ENCODE results near the gene PTPRN2. TPM values are rescaled to one million over a fixed set of nuclear protein-coding genes. Genes with fewer than 3 reads are reported as not detected.
"Not testable (repeated sequence)": the region's sequence is repeated elsewhere in the genome, so short reads cannot be mapped to it uniquely, and the experiment has no call there.

PTPRN2 gene
- total and polyA plus RNA-seq, 4 donors = 18.1 to 69.9 (median 50.4) TPM

GRCh38 chr7:158278745-158279320 lies 308.8 kb downstream of the PTPRN2 start:
- WGBS (ENCODE audit: insufficient coverage) = 80% methylated on average over 8 of the region's 9 CpGs
- no peak for DNase-seq (ENCODE audit: low read depth in 4 of 6, low spot score in 6 of 6)
- no peak overlapping the region for H3K4me3 ChIP-seq (ENCODE audit: low read depth, low read length)

GRCh38 chr7:158277219-158278141 lies 310.1 kb downstream of the PTPRN2 start:
- no peak for DNase-seq (ENCODE audit: low read depth in 4 of 6, low spot score in 6 of 6)
- 62% methylated on average over 23 of the region's 29 CpGs for WGBS (ENCODE audit: insufficient coverage)
- Histone ChIP-seq H3K36me3 (ENCODE audit: control insufficient read depth, insufficient read depth, low read length) (peaks cover 23% of the 10 kb centered on the region), H3K4me3 (ENCODE audit: low read depth, low read length) (no peak overlapping the region), H3K9me3 (ENCODE audit: control insufficient read depth, insufficient read depth, low read length) (no peaks in the 10 kb centered on the region), H3K4me1 (ENCODE audit: control insufficient read depth, insufficient read depth, low read length) (peaks cover 27% of the 10 kb centered on the region), H3K27me3 (ENCODE audit: control insufficient read depth, insufficient read depth, low read length) (no peaks in the 10 kb centered on the region), H3K27ac (ENCODE audit: low read depth, low read length) (no peak overlapping the region)

More at GRCh38 chr7:158278745-158279320, 308.8 kb downstream of the PTPRN2 start:
- no peaks in the 10 kb centered on the region for H3K9me3 ChIP-seq (ENCODE audit: control insufficient read depth, insufficient read depth, low read length)
- H3K27me3 ChIP-seq (ENCODE audit: control insufficient read depth, insufficient read depth, low read length) = no peaks in the 10 kb centered on the region
- peaks cover 35% of the 10 kb centered on the region for H3K4me1 ChIP-seq (ENCODE audit: control insufficient read depth, insufficient read depth, low read length)
- no peak overlapping the region for H3K27ac ChIP-seq (ENCODE audit: low read depth, low read length)
- peaks cover 21% of the 10 kb centered on the region for H3K36me3 ChIP-seq (ENCODE audit: control insufficient read depth, insufficient read depth, low read length)

- 78% methylated on average over 26 of the region's 34 CpGs for WGBS (ENCODE audit: insufficient coverage)
- no peaks in the 10 kb centered on the region for H3K9me3 ChIP-seq (ENCODE audit: control insufficient read depth, insufficient read depth, low read length)
- no peak for DNase-seq (ENCODE audit: low read depth in 4 of 6, low spot score in 6 of 6)
- no peak overlapping the region for H3K27ac ChIP-seq (ENCODE audit: low read depth, low read length)
- H3K4me3 ChIP-seq (ENCODE audit: low read depth, low read length) = no peak overlapping the region
- H3K36me3 ChIP-seq (ENCODE audit: control insufficient read depth, insufficient read depth, low read length) = peaks cover 19% of the 10 kb centered on the region
- no peaks in the 10 kb centered on the region for H3K27me3 ChIP-seq (ENCODE audit: control insufficient read depth, insufficient read depth, low read length)
- peaks cover 24% of the 10 kb centered on the region for H3K4me1 ChIP-seq (ENCODE audit: control insufficient read depth, insufficient read depth, low read length)
Observed at GRCh38 chr7:158276414-158277218, 311.0 kb downstream of the PTPRN2 start.

GRCh38 chr7:158275711-158276413 lies 311.8 kb downstream of the PTPRN2 start:
- no peak for DNase-seq (ENCODE audit: low read depth in 4 of 6, low spot score in 6 of 6)
- H3K4me1 ChIP-seq (ENCODE audit: control insufficient read depth, insufficient read depth, low read length) = peaks cover 24% of the 10 kb centered on the region
- no peaks in the 10 kb centered on the region for H3K9me3 ChIP-seq (ENCODE audit: control insufficient read depth, insufficient read depth, low read length)
- H3K4me3 ChIP-seq (ENCODE audit: low read depth, low read length) = no peak overlapping the region
- H3K27ac ChIP-seq (ENCODE audit: low read depth, low read length) = no peak overlapping the region
- no peaks in the 10 kb centered on the region for H3K27me3 ChIP-seq (ENCODE audit: control insufficient read depth, insufficient read depth, low read length)
- 85% methylated on average over 12 of the region's 22 CpGs for WGBS (ENCODE audit: insufficient coverage)
- peaks cover 19% of the 10 kb centered on the region for H3K36me3 ChIP-seq (ENCODE audit: control insufficient read depth, insufficient read depth, low read length)

- no peaks in the 10 kb centered on the region for H3K9me3 ChIP-seq (ENCODE audit: control insufficient read depth, insufficient read depth, low read length)
- H3K27me3 ChIP-seq (ENCODE audit: control insufficient read depth, insufficient read depth, low read length) = no peaks in the 10 kb centered on the region
- H3K4me3 ChIP-seq (ENCODE audit: low read depth, low read length) = no peak overlapping the region
- 60% methylated on average over 12 of the region's 12 CpGs for WGBS (ENCODE audit: insufficient coverage)
- peaks cover 24% of the 10 kb centered on the region for H3K4me1 ChIP-seq (ENCODE audit: control insufficient read depth, insufficient read depth, low read length)
- no peak overlapping the region for H3K27ac ChIP-seq (ENCODE audit: low read depth, low read length)
- peaks cover 15% of the 10 kb centered on the region for H3K36me3 ChIP-seq (ENCODE audit: control insufficient read depth, insufficient read depth, low read length)
- DNase-seq (ENCODE audit: low read depth in 4 of 6, low spot score in 6 of 6) = no peak
Observed at GRCh38 chr7:158274996-158275395, 312.6 kb downstream of the PTPRN2 start.

- no peaks in the 10 kb centered on the region for H3K9me3 ChIP-seq (ENCODE audit: control insufficient read depth, insufficient read depth, low read length)
- no peak overlapping the region for H3K4me3 ChIP-seq (ENCODE audit: low read depth, low read length)
- no peaks in the 10 kb centered on the region for H3K27me3 ChIP-seq (ENCODE audit: control insufficient read depth, insufficient read depth, low read length)
- H3K36me3 ChIP-seq (ENCODE audit: control insufficient read depth, insufficient read depth, low read length) = peaks cover 12% of the 10 kb centered on the region
- 85% methylated on average over 16 of the region's 21 CpGs for WGBS (ENCODE audit: insufficient coverage)
- H3K27ac ChIP-seq (ENCODE audit: low read depth, low read length) = no peak overlapping the region
- peaks cover 24% of the 10 kb centered on the region for H3K4me1 ChIP-seq (ENCODE audit: control insufficient read depth, insufficient read depth, low read length)
- no peak for DNase-seq (ENCODE audit: low read depth in 4 of 6, low spot score in 6 of 6)
Observed at GRCh38 chr7:158274404-158274811, 313.2 kb downstream of the PTPRN2 start.

GRCh38 chr7:158273756-158274342 lies 313.8 kb downstream of the PTPRN2 start:
- WGBS (ENCODE audit: insufficient coverage) = 94% methylated on average over 38 of the region's 38 CpGs
- peaks cover 27% of the 10 kb centered on the region for H3K4me1 ChIP-seq (ENCODE audit: control insufficient read depth, insufficient read depth, low read length)

GRCh38 chr7:158273138-158273651 lies 314.4 kb downstream of the PTPRN2 start:
- no peak overlapping the region for H3K27ac ChIP-seq (ENCODE audit: low read depth, low read length)
- H3K4me1 ChIP-seq (ENCODE audit: control insufficient read depth, insufficient read depth, low read length) = peaks cover 27% of the 10 kb centered on the region
- 92% methylated on average over 31 of the region's 31 CpGs for WGBS (ENCODE audit: insufficient coverage)
- no peak overlapping the region for H3K4me3 ChIP-seq (ENCODE audit: low read depth, low read length)
- no peaks in the 10 kb centered on the region for H3K27me3 ChIP-seq (ENCODE audit: control insufficient read depth, insufficient read depth, low read length)
- no peak for DNase-seq (ENCODE audit: low read depth in 4 of 6, low spot score in 6 of 6)
- peaks cover 11% of the 10 kb centered on the region for H3K36me3 ChIP-seq (ENCODE audit: control insufficient read depth, insufficient read depth, low read length)
- H3K9me3 ChIP-seq (ENCODE audit: control insufficient read depth, insufficient read depth, low read length) = no peaks in the 10 kb centered on the region

More at GRCh38 chr7:158273756-158274342, 313.8 kb downstream of the PTPRN2 start:
- not testable (repeated sequence) for H3K4me3 ChIP-seq (ENCODE audit: low read depth, low read length); H3K9me3 ChIP-seq (ENCODE audit: control insufficient read depth, insufficient read depth, low read length); DNase-seq (ENCODE audit: low read depth in 4 of 6, low spot score in 6 of 6); H3K27me3 ChIP-seq (ENCODE audit: control insufficient read depth, insufficient read depth, low read length); H3K27ac ChIP-seq (ENCODE audit: low read depth, low read length)
- H3K36me3 ChIP-seq (ENCODE audit: control insufficient read depth, insufficient read depth, low read length) = peaks cover 11% of the 10 kb centered on the region
